Measurements from ENCODE around the gene NRAP.

DNA sequence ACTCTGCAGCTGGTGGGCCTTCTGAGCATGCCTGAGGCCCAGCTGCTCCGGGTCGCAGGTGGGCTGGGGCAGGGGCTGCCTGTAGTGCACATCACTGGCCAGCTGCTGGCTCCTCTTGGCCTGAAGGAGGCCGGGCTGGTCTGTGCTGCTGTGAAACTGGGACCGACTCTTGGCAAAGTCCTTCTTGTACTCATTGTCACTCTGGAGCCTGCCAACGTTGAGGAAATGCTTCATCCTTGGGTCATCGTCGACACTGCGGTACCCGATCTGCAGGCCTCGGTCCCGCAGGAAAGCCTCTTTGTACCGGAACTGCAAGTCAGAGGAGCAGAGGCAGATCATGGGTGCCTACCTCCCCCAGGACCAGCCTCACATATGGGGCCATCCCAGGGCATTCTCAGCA lies 73.3 kb downstream of the NRAP start:
- TF ChIP-seq, protein P1, sequence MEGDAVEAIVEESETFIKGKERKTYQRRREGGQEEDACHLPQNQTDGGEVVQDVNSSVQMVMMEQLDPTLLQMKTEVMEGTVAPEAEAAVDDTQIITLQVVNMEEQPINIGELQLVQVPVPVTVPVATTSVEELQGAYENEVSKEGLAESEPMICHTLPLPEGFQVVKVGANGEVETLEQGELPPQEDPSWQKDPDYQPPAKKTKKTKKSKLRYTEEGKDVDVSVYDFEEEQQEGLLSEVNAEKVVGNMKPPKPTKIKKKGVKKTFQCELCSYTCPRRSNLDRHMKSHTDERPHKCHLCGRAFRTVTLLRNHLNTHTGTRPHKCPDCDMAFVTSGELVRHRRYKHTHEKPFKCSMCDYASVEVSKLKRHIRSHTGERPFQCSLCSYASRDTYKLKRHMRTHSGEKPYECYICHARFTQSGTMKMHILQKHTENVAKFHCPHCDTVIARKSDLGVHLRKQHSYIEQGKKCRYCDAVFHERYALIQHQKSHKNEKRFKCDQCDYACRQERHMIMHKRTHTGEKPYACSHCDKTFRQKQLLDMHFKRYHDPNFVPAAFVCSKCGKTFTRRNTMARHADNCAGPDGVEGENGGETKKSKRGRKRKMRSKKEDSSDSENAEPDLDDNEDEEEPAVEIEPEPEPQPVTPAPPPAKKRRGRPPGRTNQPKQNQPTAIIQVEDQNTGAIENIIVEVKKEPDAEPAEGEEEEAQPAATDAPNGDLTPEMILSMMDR (IDR thresholded peaks at IDR 0.05) = no peak
- TF ChIP-seq POLR2A (IDR thresholded peaks at IDR 0.05) = no peak

Data from thyroid gland (tissue), 4 donors.